ENCODE results near the gene CNPY1.

DNA sequence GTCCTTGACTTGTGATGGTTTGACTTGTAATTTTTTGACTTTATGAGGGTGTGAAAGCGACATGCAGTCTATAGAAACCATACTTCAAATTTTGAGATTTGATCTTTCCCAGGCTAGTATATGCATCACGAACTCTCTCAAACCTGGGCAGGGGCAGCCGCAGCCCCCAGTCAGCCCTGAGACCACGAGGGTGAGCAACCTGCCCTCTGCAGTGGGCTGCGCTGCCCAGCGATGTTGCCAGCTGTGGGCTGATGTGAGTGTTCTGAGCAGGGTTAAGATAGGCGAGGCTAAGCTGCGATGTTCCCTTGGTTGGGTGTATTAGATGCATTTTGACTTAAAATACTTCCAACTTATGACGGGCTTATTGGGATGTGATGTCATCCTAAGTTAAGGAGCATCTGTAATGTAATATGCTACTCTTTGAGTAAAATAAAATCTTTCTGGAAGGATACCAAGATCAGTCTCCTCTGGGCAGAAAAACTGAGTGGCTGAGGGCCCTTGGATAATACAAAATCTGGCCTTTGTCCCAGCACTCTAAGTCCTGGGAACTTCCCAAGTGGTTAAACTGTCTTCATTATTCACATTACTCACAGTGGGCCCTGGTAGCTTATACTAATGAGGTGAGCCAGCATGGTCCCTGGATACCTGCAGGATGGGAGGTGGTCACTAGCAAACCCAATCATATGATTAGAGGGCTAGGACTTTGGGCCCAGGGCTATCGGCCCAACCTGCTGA is 28.4 kb upstream of the CNPY1 start:
- TF ChIP-seq CTCF (conservative IDR thresholded peaks at IDR 0.05), result no peak
- TF ChIP-seq ZFX (IDR thresholded peaks at IDR 0.05), result no peak

Data from C4-2B (cell line).